Mesenchymal stem cell (in vitro differentiated cells and primary cell): Measurements from ENCODE around the gene TENT5A.

Experiments used
- DNase-seq: peaks from one replicate; pipeline ENCODE4 v3.0.0-alpha.2; 2013
- H2AFZ ChIP-seq: one replicate; pipeline ENCODE4 v1.6.1; 2013; ENCODE audit warnings: low read depth, mild to moderate bottlenecking, control low read depth, inconsistent platforms, low read length, moderate library complexity
- H2AK5ac ChIP-seq: 2 replicates; pipeline ENCODE4 v1.6.1; 2013; ENCODE audit warnings: low read length, moderate library complexity, mild to moderate bottlenecking, inconsistent platforms; ENCODE audit not compliant: severe bottlenecking
- H2BK120ac ChIP-seq: one replicate; pipeline ENCODE4 v1.6.1; 2013; ENCODE audit warnings: low read depth, mild to moderate bottlenecking, inconsistent platforms, low read length, moderate library complexity
- H2BK12ac ChIP-seq, 2 experiments: one replicate each; pipeline ENCODE4 v1.6.1; 2013; ENCODE audit warnings: inconsistent platforms in 2 of 2, low read length in 2 of 2, mild to moderate bottlenecking in 2 of 2, moderate library complexity in 2 of 2, control low read depth in 1 of 2
- H2BK15ac ChIP-seq: one replicate; pipeline ENCODE4 v1.6.1; 2013; ENCODE audit warnings: mild to moderate bottlenecking, low read depth, inconsistent platforms; ENCODE audit not compliant: poor library complexity, severe bottlenecking
- H2BK5ac ChIP-seq: 2 replicates; pipeline ENCODE4 v1.6.1; 2013; ENCODE audit warnings: low read depth, mild to moderate bottlenecking, low read length, control low read depth, inconsistent platforms; ENCODE audit not compliant: poor library complexity, severe bottlenecking
- H3K14ac ChIP-seq, 2 experiments: one replicate each; pipeline ENCODE4 v1.6.1; 2013; ENCODE audit warnings: inconsistent platforms in 2 of 2, low read length in 2 of 2, control low read depth in 1 of 2, mild to moderate bottlenecking in 1 of 2, moderate library complexity in 1 of 2
- H3K18ac ChIP-seq, 2 experiments: one replicate each; pipeline ENCODE4 v1.6.1; 2013; ENCODE audit warnings: inconsistent platforms in 2 of 2, low read length in 2 of 2, control low read depth in 1 of 2, low read depth in 1 of 2, mild to moderate bottlenecking in 1 of 2
- H3K23ac ChIP-seq, 2 experiments: one replicate each; pipeline ENCODE4 v1.6.1; 2013; ENCODE audit warnings: inconsistent platforms in 2 of 2, low read length in 2 of 2, mild to moderate bottlenecking in 2 of 2, moderate library complexity in 2 of 2, control low read depth in 1 of 2
- H3K27ac ChIP-seq: 2 replicates; pipeline ENCODE4 v1.5.1; 2013; ENCODE audit warnings: mild to moderate bottlenecking, moderate library complexity, low read length, control low read depth, inconsistent platforms; ENCODE audit not compliant: poor library complexity, severe bottlenecking
- H3K27me3 ChIP-seq, 2 experiments: 2 replicates each; pipeline versions ENCODE4 v1.6.1 to v1.7.0; 2013; ENCODE audit warnings: low read length in 2 of 2, mild to moderate bottlenecking in 2 of 2, moderate library complexity in 2 of 2, control low read depth in 1 of 2, inconsistent platforms in 1 of 2; ENCODE audit not compliant: control insufficient read depth in 1 of 2, insufficient read depth in 1 of 2
- H3K36me3 ChIP-seq, 2 experiments: 2 replicates each; pipeline versions ENCODE4 v1.6.1 to v1.7.0; 2013; ENCODE audit warnings: low read length in 2 of 2, control low read depth in 1 of 2, inconsistent platforms in 1 of 2, low read depth in 1 of 2, mild to moderate bottlenecking in 1 of 2; ENCODE audit not compliant: insufficient read depth in 2 of 2, control insufficient read depth in 1 of 2
- H3K4ac ChIP-seq, 2 experiments: one replicate each; pipeline ENCODE4 v1.6.1; 2013; ENCODE audit warnings: inconsistent platforms in 2 of 2, low read length in 2 of 2, mild to moderate bottlenecking in 2 of 2, moderate library complexity in 2 of 2, control low read depth in 1 of 2, low read depth in 1 of 2
- H3K4me1 ChIP-seq: 2 replicates; pipeline ENCODE4 v1.6.1; 2013; ENCODE audit warnings: low read depth, low read length, control low read depth; ENCODE audit not compliant: control insufficient read depth, insufficient read depth
- H3K4me2 ChIP-seq: 2 replicates; pipeline ENCODE4 v1.6.1; 2013; ENCODE audit warnings: low read length, mild to moderate bottlenecking, inconsistent platforms; ENCODE audit not compliant: poor library complexity, severe bottlenecking
- H3K4me3 ChIP-seq, 2 experiments: 2 replicates each; pipeline versions ENCODE4 v1.5.1 to v1.7.0; 2013; ENCODE audit warnings: low read length in 2 of 2, mild to moderate bottlenecking in 2 of 2, control low read depth in 1 of 2, low read depth in 1 of 2; ENCODE audit not compliant: insufficient read depth in 1 of 2
- H3K79me1 ChIP-seq: replicated peaks from 2 replicates; pipeline ENCODE4 v1.6.1; 2013; ENCODE audit warnings: mild to moderate bottlenecking, control low read depth, low read length, inconsistent platforms; ENCODE audit not compliant: poor library complexity, severe bottlenecking
- H3K9ac ChIP-seq: 2 replicates; pipeline ENCODE4 v1.7.0; 2013; ENCODE audit warnings: mild to moderate bottlenecking, low read length, moderate library complexity
- H3K9me3 ChIP-seq: 2 replicates; pipeline ENCODE4 v1.7.0; 2013; ENCODE audit warnings: mild to moderate bottlenecking, low read length; ENCODE audit not compliant: control insufficient read depth
- H4K8ac ChIP-seq: one replicate; pipeline ENCODE4 v1.6.1; 2013; ENCODE audit warnings: inconsistent platforms, mild to moderate bottlenecking, low read length, moderate library complexity
- H4K91ac ChIP-seq: one replicate; pipeline ENCODE4 v1.6.1; 2013; ENCODE audit warnings: mild to moderate bottlenecking, low read length, inconsistent platforms
- WGBS: methylation state at CpG from one replicate; pipeline ENCODE4 v1.1.7; 2013; ENCODE audit warnings: mixed read lengths; 5-methylcytosine and 5-hydroxymethylcytosine counted together

TENT5A gene

GRCh38 chr6:81722506-81723223, 29.8 kb downstream of the TENT5A start:
- Histone ChIP-seq H2BK12ac (no peak overlapping the region), H3K23ac (no peak overlapping the region)
- WGBS = no CpG with 5 or more reads among the region's 1 CpG

DNA sequence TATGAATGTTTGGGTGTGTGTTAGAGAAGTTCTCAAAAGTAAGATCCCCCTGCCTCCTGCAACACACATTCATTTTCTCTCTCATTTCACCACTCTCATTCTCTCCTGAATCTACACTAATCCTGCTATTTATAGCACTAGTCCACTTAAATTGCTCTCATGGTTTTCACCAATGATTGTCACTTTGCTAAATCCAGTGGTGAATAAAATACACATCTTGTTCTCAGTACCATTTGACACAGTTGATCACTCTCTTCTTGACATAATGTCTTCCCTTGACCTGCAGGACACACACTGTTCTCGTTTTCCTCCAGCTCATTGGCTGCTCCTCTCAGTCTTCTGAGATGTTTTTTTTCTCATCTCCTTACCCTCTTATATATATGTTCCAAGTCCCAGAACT, 32.1 kb downstream of the TENT5A start:
- Histone ChIP-seq H3K14ac (no peak overlapping the region), H4K8ac (no peak overlapping the region), H3K9me3 (no peaks in the 10 kb centered on the region), H2BK15ac (no peak overlapping the region), H3K27me3 (no peaks in the 10 kb centered on the region), H4K91ac (no peak overlapping the region), H2AFZ (no peak overlapping the region), H3K4me3 (no peak overlapping the region), H3K4me2 (no peak overlapping the region), H3K23ac (no peak overlapping the region), H3K4ac (no peak overlapping the region), H3K9ac (no peak overlapping the region), H2BK12ac (no peak overlapping the region), H2BK120ac (no peak overlapping the region), H3K36me3 (no peaks in the 10 kb centered on the region), H3K27ac (no peak overlapping the region), H3K79me1 (no peaks in the 10 kb centered on the region), H2BK5ac (no peak overlapping the region), H2AK5ac (no peak overlapping the region), H3K4me1 (no peaks in the 10 kb centered on the region), H3K18ac (no peak overlapping the region)
- WGBS = 83% methylated on average over 1 of the region's 1 CpG
- DNase-seq = no peak

More at GRCh38 chr6:81722506-81723223, 29.8 kb downstream of the TENT5A start:
- no peak overlapping the region for H3K14ac ChIP-seq
- no peaks in the 10 kb centered on the region for H3K27me3 ChIP-seq
- no peak overlapping the region for H3K4me3 ChIP-seq
- H2AFZ ChIP-seq = no peak overlapping the region
- H2BK5ac ChIP-seq = no peak overlapping the region
- H3K36me3 ChIP-seq = no peaks in the 10 kb centered on the region
- no peak overlapping the region for H3K9ac ChIP-seq
- H4K91ac ChIP-seq = no peak overlapping the region
- DNase-seq = no peak
- no peaks in the 10 kb centered on the region for H3K9me3 ChIP-seq
- H2BK120ac ChIP-seq = no peak overlapping the region
- no peak overlapping the region for H3K27ac ChIP-seq
- no peaks in the 10 kb centered on the region for H3K79me1 ChIP-seq
- no peaks in the 10 kb centered on the region for H3K4me1 ChIP-seq
- no peak overlapping the region for H2BK15ac ChIP-seq
- no peak overlapping the region for H4K8ac ChIP-seq
- H3K4ac ChIP-seq = no peak overlapping the region
- no peak overlapping the region for H2AK5ac ChIP-seq
- no peak overlapping the region for H3K18ac ChIP-seq
- H3K4me2 ChIP-seq = no peak overlapping the region

GRCh38 chr6:81718126-81718525, 34.4 kb downstream of the TENT5A start:
- Histone ChIP-seq H3K27me3 (no peaks in the 10 kb centered on the region), H3K79me1 (no peaks in the 10 kb centered on the region), H4K8ac (no peak overlapping the region), H3K27ac (no peak overlapping the region), H3K14ac (no peak overlapping the region), H3K36me3 (no peaks in the 10 kb centered on the region), H3K4me3 (no peak overlapping the region), H3K4me1 (no peaks in the 10 kb centered on the region), H3K18ac (no peak overlapping the region), H2AFZ (no peak overlapping the region), H2BK15ac (no peak overlapping the region), H3K9ac (no peak overlapping the region), H3K23ac (no peak overlapping the region), H2BK120ac (no peak overlapping the region), H3K9me3 (no peaks in the 10 kb centered on the region), H2BK12ac (no peak overlapping the region), H2BK5ac (no peak overlapping the region), H4K91ac (no peak overlapping the region), H3K4me2 (no peak overlapping the region), H3K4ac (no peak overlapping the region), H2AK5ac (no peak overlapping the region)
- no CpG with 5 or more reads among the region's 1 CpG for WGBS
- no peak for DNase-seq

DNA sequence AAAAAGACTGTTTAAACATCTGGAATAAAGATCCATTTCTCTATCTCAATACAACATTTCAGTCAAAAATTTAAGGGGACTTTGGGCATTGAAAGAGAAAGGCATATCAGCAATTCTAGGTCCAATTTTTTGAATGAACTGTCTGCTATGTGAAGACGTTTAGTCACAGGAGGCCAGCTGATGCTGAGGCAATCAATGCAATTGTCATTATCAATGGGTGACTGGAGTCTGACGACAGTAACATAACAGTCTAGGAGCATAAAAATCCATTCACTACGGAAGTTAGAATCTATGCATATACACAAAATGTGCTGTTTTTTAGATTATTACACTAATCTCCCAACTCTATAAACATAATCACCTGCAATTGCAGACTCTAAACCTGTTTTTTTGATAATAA, 37.8 kb downstream of the TENT5A start:
- no peak overlapping the region for H2AFZ ChIP-seq
- H4K8ac ChIP-seq = no peak overlapping the region
- H3K36me3 ChIP-seq = no peaks in the 10 kb centered on the region
- 62% methylated on average over 1 of the region's 3 CpGs for WGBS
- no peaks in the 10 kb centered on the region for H3K79me1 ChIP-seq
- no peak overlapping the region for H2AK5ac ChIP-seq
- H3K4ac ChIP-seq = no peak overlapping the region
- H3K18ac ChIP-seq = no peak overlapping the region
- H3K4me2 ChIP-seq = no peak overlapping the region
- no peaks in the 10 kb centered on the region for H3K9me3 ChIP-seq
- H3K23ac ChIP-seq = no peak overlapping the region
- H3K9ac ChIP-seq = no peak overlapping the region
- no peaks in the 10 kb centered on the region for H3K27me3 ChIP-seq
- no peak overlapping the region for H3K27ac ChIP-seq
- H2BK15ac ChIP-seq = no peak overlapping the region
- no peak overlapping the region for H2BK12ac ChIP-seq
- H2BK5ac ChIP-seq = no peak overlapping the region
- DNase-seq = no peak
- H3K4me1 ChIP-seq = no peaks in the 10 kb centered on the region
- H3K14ac ChIP-seq = no peak overlapping the region
- no peak overlapping the region for H2BK120ac ChIP-seq
- no peak overlapping the region for H3K4me3 ChIP-seq
- H4K91ac ChIP-seq = no peak overlapping the region
